NCI-H187 treated with DMSO at 0.1 percent for 48 hours (cell line): Measurements from ENCODE around the gene AKAP6.

Experiments used
- DNase-seq: peaks from one replicate; lab custom pipeline; 2025; lab: John Stamatoyannopoulos, UW

AKAP6 gene

GRCh38 chr14:32823706-32824105, 494.6 kb downstream of the AKAP6 start:
- DNase-seq: no peak

GRCh38 chr14:32824195-32824594, 495.1 kb downstream of the AKAP6 start:
- no peak for DNase-seq

- DNase-seq: no peak
These were observed 496.0 kb downstream of the AKAP6 start for GRCh38 chr14:32825058-32825457.

- no peak for DNase-seq
These were observed 497.4 kb downstream of the AKAP6 start for GRCh38 chr14:32826404-32827082.

- DNase-seq: no peak
These were observed 498.4 kb downstream of the AKAP6 start for GRCh38 chr14:32827514-32827913.

DNA sequence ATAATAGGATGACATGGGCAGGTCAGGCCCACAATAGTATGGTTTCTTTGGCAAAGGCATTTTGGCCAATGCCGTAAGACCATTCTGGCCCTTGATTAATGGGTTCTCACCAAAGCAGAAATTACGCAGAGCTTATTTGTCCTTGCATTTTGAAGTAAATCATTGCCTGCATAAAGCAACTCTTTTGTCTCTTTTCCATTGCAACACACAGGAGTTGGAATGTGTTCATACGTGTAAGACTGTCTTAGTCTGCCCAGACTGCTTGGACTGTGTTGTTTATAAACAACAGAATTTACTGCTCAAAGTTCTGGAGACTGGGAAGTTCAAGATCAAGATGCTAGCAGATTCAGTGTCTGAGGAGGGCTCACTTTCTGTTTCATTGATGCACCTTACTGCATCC, 506.8 kb downstream of the AKAP6 start:
- DNase-seq: no peak

- no peak for DNase-seq
These were observed 512.6 kb downstream of the AKAP6 start for GRCh38 chr14:32841698-32842097.

DNA sequence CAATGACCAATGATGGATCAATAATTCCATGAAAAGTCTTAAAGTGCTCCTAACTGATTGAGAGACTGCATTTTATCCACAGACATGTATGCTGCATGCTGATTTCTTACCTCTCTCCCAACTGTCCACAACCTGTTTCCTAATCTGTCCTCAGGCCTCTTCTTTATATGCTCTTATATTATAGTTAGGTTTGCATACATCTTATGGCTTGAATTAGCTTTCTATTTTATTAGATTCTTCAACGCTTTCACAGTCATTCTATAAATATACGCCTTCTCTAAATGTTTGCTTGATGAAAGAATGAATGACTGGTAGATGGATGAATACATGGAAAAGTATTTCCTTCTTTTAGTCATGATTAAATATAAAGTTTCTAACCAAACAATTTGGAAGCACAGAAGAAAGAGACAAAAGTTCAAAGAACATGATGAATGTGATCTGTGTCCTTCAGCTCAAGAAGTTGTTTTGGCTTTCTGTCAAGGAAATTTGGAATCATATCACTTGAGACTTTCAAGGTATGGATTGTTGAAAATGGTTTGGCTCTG, 517.8 kb downstream of the AKAP6 start:
- DNase-seq: no peak

GRCh38 chr14:32847867-32848266, 518.8 kb downstream of the AKAP6 start:
- no peak for DNase-seq

- DNase-seq: no peak
These were observed 536.8 kb downstream of the AKAP6 start for GRCh38 chr14:32865827-32866376.

DNA sequence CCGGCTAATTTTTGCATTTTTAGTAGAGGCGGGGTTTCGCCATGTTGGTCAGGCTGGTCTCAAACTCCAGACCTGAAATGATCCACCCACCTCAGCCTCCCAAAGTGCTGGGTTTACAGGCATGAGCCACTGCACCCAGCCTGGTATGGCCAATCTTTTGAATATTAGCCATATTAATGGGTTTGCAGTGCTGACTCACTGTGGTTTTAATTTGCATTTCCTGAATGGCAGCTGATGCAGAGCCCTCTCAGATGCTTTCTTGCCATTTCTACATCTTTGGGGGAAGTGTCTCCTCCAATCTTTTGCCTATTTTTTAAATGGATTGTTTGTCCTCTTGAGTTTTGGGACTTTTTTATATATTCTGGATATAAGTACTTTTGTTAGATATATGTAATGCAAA, 554.1 kb downstream of the AKAP6 start:
- no peak for DNase-seq
